Lung (tissue), 12 donors: Measurements from ENCODE around the gene MYO1F. TPM values are rescaled to one million over a fixed set of nuclear protein-coding genes. Genes with fewer than 3 reads are reported as not detected.

Experiments
- ATAC-seq: fragments of 200-7000 bp; cut with Tn5 transposase; one replicate; pipeline ENCODE4 v1.9.1; 2020; ENCODE audit warnings: moderate number of reproducible peaks; ENCODE audit not compliant: insufficient read depth, low FRiP score
- DNase-seq, 3 donors: peaks; one replicate each; pipeline ENCODE4 v3.0.0-alpha.2; 2013 to 2017
- H3K27ac ChIP-seq, 2 donors: one replicate each; pipeline ENCODE4 v1.5.1; 2013; ENCODE audit warnings: mild to moderate bottlenecking in 2 of 2, moderate library complexity in 2 of 2, control low read depth in 1 of 2, inconsistent platforms in 1 of 2, low read depth in 1 of 2, low read length in 1 of 2
- H3K27me3 ChIP-seq, 3 donors: one replicate each; pipeline ENCODE4 v1.5.1; 2013; ENCODE audit warnings: low read length in 2 of 3; ENCODE audit not compliant: control insufficient read depth in 3 of 3, insufficient read depth in 3 of 3
- H3K36me3 ChIP-seq, 4 donors: one replicate each; pipeline ENCODE4 v1.5.1; 2013; ENCODE audit warnings: low read length in 4 of 4, mild to moderate bottlenecking in 1 of 4, moderate library complexity in 1 of 4; ENCODE audit not compliant: control insufficient read depth in 4 of 4, insufficient read depth in 4 of 4
- H3K4me1 ChIP-seq, 5 donors: one replicate each; pipeline ENCODE4 v1.5.1; 2013; ENCODE audit warnings: low read length in 5 of 5, mild to moderate bottlenecking in 2 of 5, moderate library complexity in 1 of 5; ENCODE audit not compliant: control insufficient read depth in 5 of 5, insufficient read depth in 5 of 5
- H3K4me3 ChIP-seq: one replicate; pipeline ENCODE4 v1.5.1; 2013; ENCODE audit warnings: mild to moderate bottlenecking, control low read depth, moderate library complexity
- H3K9ac ChIP-seq, 2 donors: one replicate each; pipeline ENCODE4 v1.5.1; 2013; ENCODE audit warnings: low read length in 2 of 2, control low read depth in 1 of 2; ENCODE audit not compliant: insufficient read depth in 1 of 2
- H3K9me3 ChIP-seq, 4 donors: one replicate each; pipeline ENCODE4 v1.5.1; 2013; ENCODE audit warnings: low read length in 3 of 4, mild to moderate bottlenecking in 1 of 4, moderate library complexity in 1 of 4; ENCODE audit not compliant: control insufficient read depth in 4 of 4, insufficient read depth in 3 of 4
- CTCF ChIP-seq: IDR thresholded peaks from 2 replicates; pipeline ENCODE4 v1.5.1; 2012; ENCODE audit warnings: mild to moderate bottlenecking; ENCODE audit errors: control extremely low read depth, extremely low read depth
- WGBS, 2 donors: extraction: QIAGEN DNeasy Blood & Tissue Kit; methylation state at CpG; one replicate each; pipeline ENCODE4 v1.1.7; 2013; 5-methylcytosine and 5-hydroxymethylcytosine counted together
- polyA plus RNA-seq, 2 donors: library from polyadenylated mRNA; stranded (reverse); fragments of 200-250 nt; gene quantifications; one replicate each; pipeline ENCODE4 v1.2.1, GENCODE V29; 2013
- total RNA-seq, 2 donors: library from RNA; depleted of rRNA in 1 of 2; stranded (reverse); fragments of >200 nt in 1 of 2; gene quantifications; one replicate each; pipeline ENCODE4 v1.2.1, GENCODE V29; 2014 to 2021
- donor health status: control.
- donor health status: control.
- donor health status: Bipolar disorder and iron deficiency.
- donor health status: healthy.
- donor health status: DM: yes; HTN: yes; CAD: no.

MYO1F gene
- total and polyA plus RNA-seq, 4 donors, result 23.4 to 127 (median 73.2) TPM

- Histone ChIP-seq H3K9me3 (no peaks in the 10 kb centered on the region), H3K4me1 (peaks cover 0 to 6% (median 0%) of the 10 kb centered on the region in 5 donors), H3K9ac (no peak overlapping the region), H3K27me3 (no peaks in the 10 kb centered on the region), H3K4me3 (no peak overlapping the region), H3K27ac (no peak overlapping the region), H3K36me3 (peaks cover 0 to 16% (median 4%) of the 10 kb centered on the region in 4 donors)
- WGBS, 2 donors, result 94 to 95% methylated on average over 35 of the region's 35 CpGs
- no peak for ATAC-seq
- DNase-seq, result no peak
- TF ChIP-seq CTCF, result no peak
These were observed 47.1 kb downstream of the MYO1F start for GRCh38 chr19:8530061-8530679.

- no peaks in the 10 kb centered on the region for H3K27me3 ChIP-seq
- no peak overlapping the region for H3K4me3 ChIP-seq
- H3K36me3 ChIP-seq, result peaks cover 0 to 16% (median 4%) of the 10 kb centered on the region in 4 donors
- ATAC-seq, result no peak
- no peak for TF ChIP-seq CTCF
- H3K9me3 ChIP-seq, result no peaks in the 10 kb centered on the region
- no peak overlapping the region for H3K9ac ChIP-seq
- peak overlapping the region in 1 of 2 donors; percentile 12 for H3K27ac ChIP-seq
- DNase-seq, result no peak
- 89 to 92% methylated on average over 4 of the region's 4 CpGs for WGBS, 2 donors
- H3K4me1 ChIP-seq, result peaks cover 0 to 6% (median 0%) of the 10 kb centered on the region in 5 donors
These were observed 47.8 kb downstream of the MYO1F start for GRCh38 chr19:8529369-8530006.

DNA sequence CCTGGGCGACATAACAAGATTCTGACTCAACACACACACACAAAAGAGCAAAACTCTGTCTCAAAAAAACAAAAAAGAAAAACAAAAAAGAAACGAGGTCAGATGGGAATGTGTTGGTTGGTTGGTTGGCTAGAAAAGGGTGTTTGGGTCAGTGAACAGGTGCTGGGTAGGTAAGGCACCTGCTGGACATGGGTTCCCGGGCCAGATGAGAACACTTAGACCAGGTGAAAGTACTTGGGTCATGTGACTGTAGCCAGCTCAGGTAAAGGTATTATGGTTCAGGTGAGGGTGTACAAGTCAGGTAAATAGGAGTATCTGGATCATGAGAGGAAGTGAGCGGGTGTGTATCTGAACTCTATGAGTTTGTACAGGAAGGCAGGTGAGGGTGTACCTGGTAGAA is 48.7 kb downstream of the MYO1F start:
- Histone ChIP-seq H3K36me3 (peaks cover 0 to 16% (median 4%) of the 10 kb centered on the region in 4 donors), H3K27ac (no peak overlapping the region), H3K9ac (no peak overlapping the region), H3K9me3 (no peaks in the 10 kb centered on the region), H3K4me1 (peaks cover 0 to 6% (median 0%) of the 10 kb centered on the region in 5 donors), H3K4me3 (no peak overlapping the region), H3K27me3 (no peaks in the 10 kb centered on the region)
- 52 to 86% methylated on average over 4 of the region's 4 CpGs for WGBS, 2 donors
- no peak for ATAC-seq
- DNase-seq, result no peak
- no peak for TF ChIP-seq CTCF
